CD14-positive monocyte (primary cell): ENCODE results near the gene ITIH3. TPM values are rescaled to one million over a fixed set of nuclear protein-coding genes. Genes with fewer than 3 reads are reported as not detected.

Experiments
- DNase-seq, 3 donors: peaks; one replicate each; pipeline ENCODE4 v3.0.0-alpha.2; 2011 to 2022
- H2AFZ ChIP-seq: 2 replicates; pipeline ENCODE4 v1.6.0; 2012; ENCODE audit warnings: mild to moderate bottlenecking, low read depth, low read length, inconsistent platforms; ENCODE audit not compliant: insufficient read depth, poor library complexity, severe bottlenecking
- H3K27ac ChIP-seq, 2 donors: 1 replicate in 1 of 2; 2 replicates in 1 of 2; pipeline ENCODE4 v1.5.1; 2012 to 2013; ENCODE audit warnings: low read length in 2 of 2, control low read depth in 1 of 2, inconsistent platforms in 1 of 2, low read depth in 1 of 2, mild to moderate bottlenecking in 1 of 2
- H3K27me3 ChIP-seq, 2 donors: one replicate each; pipeline versions ENCODE4 v1.6.0 to v1.6.1; 2011 to 2013; ENCODE audit warnings: low read length in 2 of 2; ENCODE audit not compliant: control insufficient read depth in 2 of 2, insufficient read depth in 2 of 2
- H3K36me3 ChIP-seq, 2 donors: replicated peaks in 1 of 2; 1 replicate in 1 of 2; 2 replicates in 1 of 2; pipeline versions ENCODE4 v1.5.1 to v1.6.1; 2012 to 2013; ENCODE audit warnings: low read length in 2 of 2, control low read depth in 1 of 2, inconsistent platforms in 1 of 2, mild to moderate bottlenecking in 1 of 2; ENCODE audit not compliant: insufficient read depth in 2 of 2, control insufficient read depth in 1 of 2
- H3K4me1 ChIP-seq, 2 donors: 1 replicate in 1 of 2; 2 replicates in 1 of 2; pipeline versions ENCODE4 v1.5.1 to v1.6.1; 2012 to 2013; ENCODE audit warnings: low read length in 2 of 2, control low read depth in 1 of 2, inconsistent platforms in 1 of 2, mild to moderate bottlenecking in 1 of 2, moderate library complexity in 1 of 2; ENCODE audit not compliant: insufficient read depth in 2 of 2, control insufficient read depth in 1 of 2
- H3K4me2 ChIP-seq: replicated peaks from 2 replicates; pipeline ENCODE3; 2012; ENCODE audit warnings: low read length, moderate library complexity, mild to moderate bottlenecking; ENCODE audit not compliant: poor library complexity, severe bottlenecking; ENCODE audit errors: extremely low read depth
- H3K4me3 ChIP-seq, 3 experiments: fragments of 200-600 bp in 1 of 3; sonication (generic) in 1 of 3; replicated peaks in 1 of 3; 1 replicate in 2 of 3; 2 replicates in 1 of 3; pipeline ENCODE4 v1.5.1; 2011 to 2013; ENCODE audit warnings: low read length in 3 of 3, mild to moderate bottlenecking in 3 of 3, control low read depth in 2 of 3, low read depth in 2 of 3, inconsistent platforms in 1 of 3, moderate library complexity in 1 of 3
- H3K79me2 ChIP-seq: 2 replicates; pipeline ENCODE4 v1.6.0; 2012; ENCODE audit warnings: mild to moderate bottlenecking, control low read depth, inconsistent platforms, low read length, moderate library complexity; ENCODE audit not compliant: insufficient read depth
- H3K9ac ChIP-seq: 2 replicates; pipeline ENCODE4 v1.6.0; 2017; ENCODE audit warnings: low read length, mild to moderate bottlenecking; ENCODE audit not compliant: insufficient read depth, poor library complexity, severe bottlenecking
- H3K9me3 ChIP-seq, 2 donors: replicated peaks in 1 of 2; 1 replicate in 1 of 2; 2 replicates in 1 of 2; pipeline versions ENCODE4 v1.5.1 to v1.6.1; 2012 to 2013; ENCODE audit warnings: low read length in 2 of 2, control low read depth in 1 of 2; ENCODE audit not compliant: control insufficient read depth in 1 of 2, insufficient read depth in 1 of 2
- H4K20me1 ChIP-seq: 2 replicates; pipeline ENCODE4 v1.6.0; 2012; ENCODE audit warnings: mild to moderate bottlenecking, low read length, control low read depth, moderate library complexity; ENCODE audit not compliant: insufficient read depth
- H3K27ac Mint-ChIP-seq, 7 donors: one replicate each; pipeline ENCODE4 v1.8.0; 2020; ENCODE audit warnings: mild to moderate bottlenecking in 7 of 7, mixed read lengths in 7 of 7, moderate library complexity in 6 of 7, inconsistent platforms in 2 of 7
- H3K27me3 Mint-ChIP-seq, 3 donors: one replicate each; pipeline ENCODE4 v1.8.0; 2021 to 2022; ENCODE audit warnings: low read depth in 3 of 3, mild to moderate bottlenecking in 3 of 3, mixed read lengths in 3 of 3, moderate library complexity in 3 of 3, inconsistent platforms in 1 of 3
- H3K36me3 Mint-ChIP-seq, 2 donors: one replicate each; pipeline ENCODE4 v1.8.0; 2020; ENCODE audit warnings: mixed read lengths in 2 of 2, inconsistent platforms in 1 of 2, mild to moderate bottlenecking in 1 of 2
- H3K4me1 Mint-ChIP-seq: one replicate; pipeline ENCODE4 v1.8.0; 2020; ENCODE audit warnings: mild to moderate bottlenecking, mixed read lengths
- H3K4me3 Mint-ChIP-seq, 2 donors: one replicate each; pipeline ENCODE4 v1.8.0; 2020; ENCODE audit warnings: mild to moderate bottlenecking in 2 of 2, mixed read lengths in 2 of 2, moderate library complexity in 1 of 2
- H3K9me3 Mint-ChIP-seq, 7 donors: one replicate each; pipeline ENCODE4 v1.8.0; 2020 to 2022; ENCODE audit warnings: mixed read lengths in 7 of 7, mild to moderate bottlenecking in 6 of 7, moderate library complexity in 6 of 7, inconsistent platforms in 2 of 7
- CTCF ChIP-seq: fragments of 200-600 bp; IDR thresholded peaks from one replicate; pipeline ENCODE4 v1.8.0; 2022; ENCODE audit warnings: antibody characterized with exemption, mild to moderate bottlenecking
- WGBS: methylation state at CpG from one replicate; pipeline ENCODE4 v1.1.5; 2013; ENCODE audit warnings: missing lambda C conversion rate; ENCODE audit not compliant: insufficient coverage; 5-methylcytosine and 5-hydroxymethylcytosine counted together
- intact Hi-C, 2 donors: fragments of 100-400 bp; cut with micrococcal nuclease; formaldehyde crosslinking; loops; one replicate each; pipeline versions ENCODE4 v1.15.0 to v1.15.1; 2023
- polyA plus RNA-seq, 3 donors: library from polyadenylated mRNA; depleted of rRNA in 1 of 3; unstranded in 2 of 3; stranded (reverse) in 1 of 3; fragments of 300-500 nt in 2 of 3; fragments of >200 nt in 1 of 3; fragmentation: Illumina TruSeq in 2 of 3; gene quantifications; 1 replicate in 2 of 3; 2 replicates in 1 of 3; pipeline ENCODE4 v1.2.3, GENCODE V29; 2012 to 2021

Gene ITIH3
- polyA plus RNA-seq, 3 donors = 0.07 TPM; not detected in 2

GRCh38 chr3:52798978-52799476 lies 4.4 kb downstream of the ITIH3 start:
- H3K9me3 ChIP-seq = no peaks in the 10 kb centered on the region
- H3K27me3 ChIP-seq = no peaks in the 10 kb centered on the region
- Mint-ChIP-seq H3K36me3 (no peaks in the 10 kb centered on the region), H3K27ac (peak overlapping the region in 1 of 7 donors; percentile 30), H3K4me1 (peaks cover 3% of the 10 kb centered on the region), H3K4me3 (no peak overlapping the region), H3K9me3 (no peaks in the 10 kb centered on the region), H3K27me3 (peaks cover under 1 to 4% (median 4%) of the 10 kb centered on the region in 3 donors)
- no peaks in the 10 kb centered on the region for H3K79me2 ChIP-seq
- H3K9ac ChIP-seq = no peak overlapping the region
- 76% methylated on average over 13 of the region's 14 CpGs for WGBS
- no peak overlapping the region for H3K4me2 ChIP-seq
- DNase-seq = peak; percentile 15 to 37 (median 36)
- H3K4me3 ChIP-seq = no peak overlapping the region
- no peaks in the 10 kb centered on the region for H3K36me3 ChIP-seq
- H2AFZ ChIP-seq = no peak overlapping the region
- no peaks in the 10 kb centered on the region for H4K20me1 ChIP-seq
- intact Hi-C loops = loop anchor here in 1 of 2 donors (2.0 kb wide), 1 partner anchor 56 kb away; no protein-coding TSS in a partner anchor
- H3K4me1 ChIP-seq = no peaks in the 10 kb centered on the region
- no peak overlapping the region for H3K27ac ChIP-seq
- peak; percentile 91 for TF ChIP-seq CTCF

- H3K36me3 Mint-ChIP-seq = no peaks in the 10 kb centered on the region
- H2AFZ ChIP-seq = no peak overlapping the region
- no peak overlapping the region for H3K27ac ChIP-seq
- H3K4me3 ChIP-seq = no peak overlapping the region
- peaks cover 3% of the 10 kb centered on the region for H3K4me1 Mint-ChIP-seq
- H3K27me3 ChIP-seq = no peaks in the 10 kb centered on the region
- no peaks in the 10 kb centered on the region for H3K36me3 ChIP-seq
- H3K4me2 ChIP-seq = no peak overlapping the region
- DNase-seq = no peak
- intact Hi-C loops = loop anchor here in 1 of 2 donors (5.0 kb wide), 1 partner anchor 58 kb away; no protein-coding TSS in a partner anchor
- no peaks in the 10 kb centered on the region for H3K4me1 ChIP-seq
- no peak overlapping the region for H3K9ac ChIP-seq
- H3K4me3 Mint-ChIP-seq = no peak overlapping the region
- 89% methylated on average over 4 of the region's 7 CpGs for WGBS
- no peak for TF ChIP-seq CTCF
- no peaks in the 10 kb centered on the region for H3K9me3 Mint-ChIP-seq
- H4K20me1 ChIP-seq = no peaks in the 10 kb centered on the region
- no peak overlapping the region for H3K27ac Mint-ChIP-seq
- H3K27me3 Mint-ChIP-seq = peaks cover 1 to 4% (median 3%) of the 10 kb centered on the region in 3 donors
- H3K9me3 ChIP-seq = no peaks in the 10 kb centered on the region
- H3K79me2 ChIP-seq = no peaks in the 10 kb centered on the region
Measured at GRCh38 chr3:52800079-52800478, 5.5 kb downstream of the ITIH3 start.
